CD4-positive, alpha-beta T cell (primary cell): ENCODE data around the gene KIF3A. TPM values are rescaled to one million over a fixed set of nuclear protein-coding genes. Genes with fewer than 3 reads are reported as not detected.
A peak's percentile ranks its signal among the peaks of the same experiment; 100 is the strongest.

Source experiments
- ATAC-seq: fragments of 200-7000 bp; cut with Tn5 transposase; one replicate; pipeline ENCODE4 v1.10.0; 2022; ENCODE audit warnings: mild to moderate bottlenecking; ENCODE audit not compliant: poor library complexity
- CTCF ChIA-PET: fragments of 350-600 bp; sonication (Branson Sonifier 250); formaldehyde crosslinking; loops from one replicate; lab custom pipeline; 2021; ENCODE audit warnings: antibody characterized with exemption, inconsistent platforms; lab: Charles Lee
- POLR2A ChIA-PET: fragments of 350-600 bp; sonication (Branson Sonifier 250); formaldehyde crosslinking; loops from one replicate; lab custom pipeline; 2021; ENCODE audit warnings: antibody characterized with exemption, inconsistent platforms; lab: Charles Lee
- DNase-seq, 14 experiments: peaks; one replicate each; pipeline ENCODE4 v3.0.0-alpha.2; 2013 to 2020; ENCODE audit warnings: mixed read lengths in 2 of 14
- H3K27ac ChIP-seq, 2 donors: one replicate each; pipeline versions ENCODE4 v1.5.1 to v1.7.0; 2013; ENCODE audit warnings: low read length in 2 of 2, low read depth in 1 of 2, mild to moderate bottlenecking in 1 of 2
- H3K27me3 ChIP-seq, 2 experiments: 1 replicate in 1 of 2; 2 replicates in 1 of 2; pipeline versions ENCODE4 v1.6.1 to v1.7.0; 2013; ENCODE audit warnings: low read length in 2 of 2, control low read depth in 1 of 2, mild to moderate bottlenecking in 1 of 2, moderate library complexity in 1 of 2; ENCODE audit not compliant: insufficient read depth in 2 of 2, control insufficient read depth in 1 of 2
- H3K36me3 ChIP-seq: one replicate; pipeline ENCODE4 v1.6.1; 2013; ENCODE audit warnings: low read length, control low read depth; ENCODE audit not compliant: insufficient read depth
- H3K4me1 ChIP-seq: one replicate; pipeline ENCODE4 v1.6.1; 2013; ENCODE audit warnings: low read length, control low read depth; ENCODE audit not compliant: insufficient read depth
- H3K4me3 ChIP-seq: one replicate; pipeline ENCODE4 v1.5.1; 2013; ENCODE audit warnings: mild to moderate bottlenecking, low read length, moderate library complexity
- H3K9me3 ChIP-seq, 2 experiments: 1 replicate in 1 of 2; 2 replicates in 1 of 2; pipeline versions ENCODE4 v1.6.1 to v1.7.0; 2013; ENCODE audit warnings: low read length in 2 of 2, mild to moderate bottlenecking in 2 of 2, control low read depth in 1 of 2, moderate library complexity in 1 of 2; ENCODE audit not compliant: control insufficient read depth in 1 of 2, insufficient read depth in 1 of 2
- H3K27ac Mint-ChIP-seq: one replicate; pipeline ENCODE4 v1.8.0; 2020; ENCODE audit warnings: mixed read lengths
- H3K27me3 Mint-ChIP-seq: one replicate; pipeline ENCODE4 v1.8.0; 2021; ENCODE audit warnings: mixed read lengths
- H3K36me3 Mint-ChIP-seq: one replicate; pipeline ENCODE4 v1.8.0; 2021; ENCODE audit warnings: low read depth, mixed read lengths
- H3K4me1 Mint-ChIP-seq: one replicate; pipeline ENCODE4 v1.8.0; 2021; ENCODE audit warnings: low read depth, mixed read lengths
- H3K4me3 Mint-ChIP-seq: one replicate; pipeline ENCODE4 v1.8.0; 2020; ENCODE audit warnings: mild to moderate bottlenecking, mixed read lengths
- H3K9me3 Mint-ChIP-seq: one replicate; pipeline ENCODE4 v1.8.0; 2020; ENCODE audit warnings: mixed read lengths
- CTCF ChIP-seq: fragments of 200-600 bp; IDR thresholded peaks from one replicate; pipeline ENCODE4 v1.8.0; 2022; ENCODE audit warnings: antibody characterized with exemption, mild to moderate bottlenecking
- intact Hi-C, 2 experiments: fragments of 100-400 bp; cut with DNase I in 1 of 2; cut with micrococcal nuclease in 1 of 2; formaldehyde crosslinking; loops; one replicate each; pipeline versions ENCODE4 v1.15.1 to v1.9.0; 2023 to 2025; cut with DNase I, micrococcal nuclease
- total RNA-seq, 174 experiments: library from RNA in 2 of 174; stranded (reverse) in 2 of 174; gene quantifications; one replicate each; pipeline ENCODE4 v1.2.3 and lab custom pipeline; 2021 to 2026

Gene KIF3A
- total RNA-seq, 2 experiments from 2014 or later, result 10.2 to 12.4 TPM

GRCh38 chr5:132752581-132753125 lies 15.3 kb upstream of the KIF3A start:
- no peaks in the 10 kb centered on the region for H3K27me3 ChIP-seq
- H3K36me3 Mint-ChIP-seq, result peaks cover 20% of the 10 kb centered on the region
- H3K4me3 Mint-ChIP-seq, result no peak overlapping the region
- H3K4me3 ChIP-seq, result no peak overlapping the region
- no peaks in the 10 kb centered on the region for H3K27me3 Mint-ChIP-seq
- no peak for TF ChIP-seq CTCF
- no peak for ATAC-seq
- no peak for DNase-seq
- intact Hi-C loops, result no loop called here
- H3K27ac ChIP-seq, result no peak overlapping the region
- CTCF ChIA-PET, result no interaction called here
- no peak overlapping the region for H3K27ac Mint-ChIP-seq
- H3K36me3 ChIP-seq, result no peaks in the 10 kb centered on the region
- H3K9me3 ChIP-seq, result no peaks in the 10 kb centered on the region
- POLR2A ChIA-PET, result interaction anchor here (1.1 kb wide), 1 partner anchor 299 kb away, joined by 4 read pairs; the partner anchor contains the start of gene HSPA4
- peaks cover 6% of the 10 kb centered on the region for H3K4me1 ChIP-seq
- H3K4me1 Mint-ChIP-seq, result peaks cover 20% of the 10 kb centered on the region
- no peaks in the 10 kb centered on the region for H3K9me3 Mint-ChIP-seq

GRCh38 chr5:132751971-132752580 lies 14.7 kb upstream of the KIF3A start:
- peaks cover 6% of the 10 kb centered on the region for H3K4me1 ChIP-seq
- TF ChIP-seq CTCF, result no peak
- intact Hi-C loops, result no loop called here
- no peaks in the 10 kb centered on the region for H3K36me3 ChIP-seq
- Mint-ChIP-seq H3K4me1 (peaks cover 20% of the 10 kb centered on the region), H3K36me3 (peaks cover 20% of the 10 kb centered on the region), H3K9me3 (no peaks in the 10 kb centered on the region), H3K27me3 (no peaks in the 10 kb centered on the region), H3K4me3 (no peak overlapping the region), H3K27ac (peak overlapping the region; percentile 41)
- ChIA-PET CTCF (no interaction called here), POLR2A (interaction anchor here (1.2 kb wide), 1 partner anchor 15 kb away, joined by 3 read pairs; the partner anchor contains the start of gene KIF3A)
- no peaks in the 10 kb centered on the region for H3K9me3 ChIP-seq
- no peak overlapping the region for H3K27ac ChIP-seq
- H3K4me3 ChIP-seq, result no peak overlapping the region
- ATAC-seq (no peak), DNase-seq (no peak)
- H3K27me3 ChIP-seq, result no peaks in the 10 kb centered on the region

GRCh38 chr5:132751444-132751843 lies 14.1 kb upstream of the KIF3A start:
- no peak for ATAC-seq
- Mint-ChIP-seq H3K36me3 (peaks cover 20% of the 10 kb centered on the region), H3K4me1 (peaks cover 24% of the 10 kb centered on the region), H3K4me3 (no peak overlapping the region), H3K9me3 (no peaks in the 10 kb centered on the region), H3K27me3 (no peaks in the 10 kb centered on the region), H3K27ac (peak overlapping the region; percentile 41)
- no peak overlapping the region for H3K27ac ChIP-seq
- no peaks in the 10 kb centered on the region for H3K9me3 ChIP-seq
- H3K4me1 ChIP-seq, result peaks cover 13% of the 10 kb centered on the region
- TF ChIP-seq CTCF, result no peak
- CTCF ChIA-PET, result no interaction called here
- POLR2A ChIA-PET, result interaction anchor here (1.2 kb wide), 1 partner anchor 14 kb away, joined by 3 read pairs; the partner anchor contains the start of gene KIF3A
- no peaks in the 10 kb centered on the region for H3K36me3 ChIP-seq
- no peak overlapping the region for H3K4me3 ChIP-seq
- peak in 3 of 14 experiments; percentile 9 to 46 (median 43) for DNase-seq
- intact Hi-C loops, result no loop called here
- no peaks in the 10 kb centered on the region for H3K27me3 ChIP-seq
